Naive thymus-derived CD8-positive, alpha-beta T cell (primary cell): ENCODE data around the gene EEF1A2. TPM values are rescaled to one million over a fixed set of nuclear protein-coding genes. Genes with fewer than 3 reads are reported as not detected.

Experiments
- ATAC-seq, 2 donors: fragments of 150-1000 bp; cut with Tn5 transposase in 1 of 2; sonication (Bioruptor Pico), chemical (Tn5 transposase) in 1 of 2; 1 replicate in 1 of 2; 2 replicates in 1 of 2; pipeline ENCODE4 v1.10.0; 2021; ENCODE audit warnings: mild to moderate bottlenecking in 2 of 2, moderate library complexity in 2 of 2
- POLR2A ChIA-PET: fragments of 350-600 bp; sonication (Branson Sonifier 250); formaldehyde crosslinking; loops from one replicate; lab custom pipeline; 2021; ENCODE audit warnings: antibody characterized with exemption; lab: Charles Lee
- DNase-seq, 10 donors: peaks; one replicate each; pipeline versions ENCODE4 v3.0.0 to v3.0.0-alpha.2; 2020 to 2022
- H3K27ac Mint-ChIP-seq, 10 donors: one replicate each; pipeline ENCODE4 v1.8.0; 2020 to 2022; ENCODE audit warnings: mild to moderate bottlenecking in 10 of 10, mixed read lengths in 10 of 10, moderate library complexity in 4 of 10, inconsistent platforms in 1 of 10
- H3K27me3 Mint-ChIP-seq, 5 donors: one replicate each; pipeline ENCODE4 v1.8.0; 2021 to 2022; ENCODE audit warnings: mixed read lengths in 5 of 5
- H3K36me3 Mint-ChIP-seq, 3 donors: one replicate each; pipeline ENCODE4 v1.8.0; 2020 to 2022; ENCODE audit warnings: mixed read lengths in 3 of 3, mild to moderate bottlenecking in 2 of 3, inconsistent platforms in 1 of 3
- H3K4me1 Mint-ChIP-seq, 4 donors: one replicate each; pipeline ENCODE4 v1.8.0; 2021 to 2022; ENCODE audit warnings: mixed read lengths in 4 of 4
- H3K4me3 Mint-ChIP-seq, 10 donors: one replicate each; pipeline ENCODE4 v1.8.0; 2020 to 2022; ENCODE audit warnings: mild to moderate bottlenecking in 10 of 10, mixed read lengths in 10 of 10, moderate library complexity in 6 of 10, inconsistent platforms in 1 of 10
- H3K9me3 Mint-ChIP-seq, 9 donors: one replicate each; pipeline ENCODE4 v1.8.0; 2020 to 2022; ENCODE audit warnings: mixed read lengths in 9 of 9, mild to moderate bottlenecking in 3 of 9, inconsistent platforms in 1 of 9, moderate library complexity in 1 of 9
- polyA plus RNA-seq, 3 donors: library from polyadenylated mRNA; unstranded; fragments of 300-500 nt; fragmentation: Illumina TruSeq; gene quantifications; one replicate each; pipeline ENCODE4 v1.2.3, GENCODE V29; 2021
- total RNA-seq, 8 experiments: library from RNA in 2 of 8; stranded (reverse) in 2 of 8; gene quantifications; one replicate each; pipeline ENCODE4 v1.2.3 and lab custom pipeline; 2021 to 2026

Gene EEF1A2
- total and polyA plus RNA-seq, 5 experiments from 2014 or later, result 0.16 to 0.18 TPM; not detected in 3

DNA sequence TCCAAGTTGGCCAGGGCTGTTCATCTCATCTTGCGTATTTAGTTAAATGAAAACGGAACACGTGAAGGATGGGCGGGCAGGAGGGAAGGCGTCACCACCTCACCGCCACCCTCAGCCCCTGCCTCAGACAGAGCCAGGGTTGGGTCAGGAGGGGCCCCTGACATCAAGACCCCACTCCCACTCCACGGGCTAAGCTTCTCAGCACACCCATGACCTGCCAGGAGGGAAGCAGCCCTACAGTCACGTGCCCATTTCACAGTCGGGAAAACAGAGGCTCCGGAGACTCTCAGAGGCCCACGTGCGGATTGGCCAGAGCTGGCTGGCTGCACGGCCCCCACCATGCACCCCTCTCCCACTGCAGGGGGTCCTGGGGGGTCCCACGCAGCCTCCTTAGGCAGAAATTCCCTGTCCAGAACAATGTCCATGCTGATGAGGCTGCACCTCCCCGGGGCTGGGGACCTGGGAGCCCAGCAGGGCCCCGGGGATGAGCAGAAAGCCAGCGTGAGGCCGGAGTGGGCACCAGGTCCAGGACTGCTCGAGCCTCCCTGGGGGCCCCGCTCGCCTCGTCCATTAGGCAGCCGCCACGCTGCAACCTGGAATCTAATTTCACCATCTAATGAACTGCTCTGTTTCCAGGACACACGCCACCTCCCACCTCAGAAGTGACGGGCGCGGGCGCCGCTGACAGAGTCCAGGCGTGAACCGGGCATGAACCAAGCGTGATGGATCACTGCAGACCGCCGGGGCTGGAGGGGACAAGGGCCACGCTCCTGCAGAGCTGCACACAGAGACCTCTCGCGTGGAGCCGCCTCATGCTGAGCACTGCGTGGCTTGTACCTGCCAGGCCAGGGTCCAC, 42.2 kb downstream of the EEF1A2 start:
- Mint-ChIP-seq H3K9me3 (no peaks in the 10 kb centered on the region), H3K4me3 (peak overlapping the region in 1 of 10 donors; percentile 33)
- ATAC-seq, result no peak

DNA sequence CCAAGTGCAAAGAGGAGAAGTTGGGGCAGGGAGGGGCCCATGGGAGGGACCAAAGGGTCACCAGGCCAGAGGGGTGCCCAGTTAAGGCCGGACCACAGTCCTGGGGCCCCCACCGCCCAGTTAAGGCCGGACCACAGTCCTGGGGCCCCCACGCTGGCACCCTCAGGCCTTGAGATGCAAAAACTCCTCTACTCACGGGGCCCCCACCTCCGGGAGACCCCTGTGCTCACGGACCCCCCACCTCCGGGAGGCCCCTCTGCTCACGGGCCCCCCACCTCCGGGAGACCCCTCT, 43.4 kb downstream of the EEF1A2 start:
- Mint-ChIP-seq H3K36me3 (no peaks in the 10 kb centered on the region), H3K27ac (no peak overlapping the region), H3K27me3 (peaks cover 4 to 48% (median 18%) of the 10 kb centered on the region in 5 donors), H3K4me1 (peaks cover 3 to 21% (median 15%) of the 10 kb centered on the region in 4 donors), H3K9me3 (no peaks in the 10 kb centered on the region), H3K4me3 (no peak overlapping the region)
- DNase-seq (no peak), ATAC-seq (no peak)
- POLR2A ChIA-PET, result no interaction called here

More for the DNA sequence above, 42.2 kb downstream of the EEF1A2 start:
- H3K27me3 Mint-ChIP-seq, result peaks cover 7 to 58% (median 24%) of the 10 kb centered on the region in 5 donors
- peaks cover 3 to 21% (median 15%) of the 10 kb centered on the region in 4 donors for H3K4me1 Mint-ChIP-seq
- DNase-seq, result no peak
- H3K36me3 Mint-ChIP-seq, result no peaks in the 10 kb centered on the region
- POLR2A ChIA-PET, result no interaction called here
- H3K27ac Mint-ChIP-seq, result peak overlapping the region in 1 of 10 donors; percentile 56

DNA sequence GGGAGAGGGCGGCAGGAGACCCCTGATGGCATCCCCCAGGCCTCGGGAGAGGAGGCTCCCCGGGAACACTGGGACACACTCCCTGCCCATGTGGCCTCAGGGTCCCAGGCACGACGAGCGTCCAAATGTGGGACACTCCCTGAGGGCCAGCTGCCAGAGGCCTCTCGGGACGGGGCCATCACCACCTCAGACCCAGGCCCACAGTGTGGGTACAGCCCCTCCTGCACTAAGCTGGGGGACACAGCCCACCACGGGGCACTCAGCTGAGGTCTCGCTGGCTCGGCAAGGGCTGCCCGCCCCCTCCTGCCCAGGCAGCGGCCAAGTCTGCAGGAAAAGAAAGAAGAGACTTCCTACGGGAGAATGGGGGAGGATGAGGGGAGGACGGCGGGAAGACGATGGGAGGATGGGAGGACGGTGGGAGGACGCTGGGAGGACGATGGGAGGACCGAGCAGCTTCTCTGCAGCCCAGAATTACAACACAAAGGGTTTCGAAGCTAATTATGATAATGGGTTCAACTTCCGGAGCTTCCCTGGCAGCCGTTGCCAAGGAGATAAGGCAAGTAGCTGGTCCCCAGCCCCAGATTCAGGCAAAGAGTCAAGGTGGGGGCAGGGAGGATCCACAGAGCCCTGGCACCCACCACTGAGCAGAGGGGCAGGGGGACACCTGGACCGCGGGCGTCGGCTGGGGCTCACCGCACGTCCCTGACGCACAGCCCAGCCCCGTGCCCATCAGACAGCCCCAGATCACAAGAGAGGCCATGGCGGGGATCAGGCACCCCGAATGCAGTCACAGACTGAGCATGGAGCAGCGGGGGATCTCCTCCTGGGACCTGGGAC, 43.9 kb downstream of the EEF1A2 start:
- no peaks in the 10 kb centered on the region for H3K9me3 Mint-ChIP-seq
- H3K27ac Mint-ChIP-seq, result peak overlapping the region in 2 of 10 donors; percentile 9 to 49
- ATAC-seq (no peak), DNase-seq (no peak)
- H3K36me3 Mint-ChIP-seq, result no peaks in the 10 kb centered on the region
- peak overlapping the region in 1 of 10 donors; percentile 4 for H3K4me3 Mint-ChIP-seq
- H3K27me3 Mint-ChIP-seq, result peaks cover 4 to 44% (median 16%) of the 10 kb centered on the region in 5 donors
- peaks cover 3 to 21% (median 15%) of the 10 kb centered on the region in 4 donors for H3K4me1 Mint-ChIP-seq
- POLR2A ChIA-PET, result no interaction called here

DNA sequence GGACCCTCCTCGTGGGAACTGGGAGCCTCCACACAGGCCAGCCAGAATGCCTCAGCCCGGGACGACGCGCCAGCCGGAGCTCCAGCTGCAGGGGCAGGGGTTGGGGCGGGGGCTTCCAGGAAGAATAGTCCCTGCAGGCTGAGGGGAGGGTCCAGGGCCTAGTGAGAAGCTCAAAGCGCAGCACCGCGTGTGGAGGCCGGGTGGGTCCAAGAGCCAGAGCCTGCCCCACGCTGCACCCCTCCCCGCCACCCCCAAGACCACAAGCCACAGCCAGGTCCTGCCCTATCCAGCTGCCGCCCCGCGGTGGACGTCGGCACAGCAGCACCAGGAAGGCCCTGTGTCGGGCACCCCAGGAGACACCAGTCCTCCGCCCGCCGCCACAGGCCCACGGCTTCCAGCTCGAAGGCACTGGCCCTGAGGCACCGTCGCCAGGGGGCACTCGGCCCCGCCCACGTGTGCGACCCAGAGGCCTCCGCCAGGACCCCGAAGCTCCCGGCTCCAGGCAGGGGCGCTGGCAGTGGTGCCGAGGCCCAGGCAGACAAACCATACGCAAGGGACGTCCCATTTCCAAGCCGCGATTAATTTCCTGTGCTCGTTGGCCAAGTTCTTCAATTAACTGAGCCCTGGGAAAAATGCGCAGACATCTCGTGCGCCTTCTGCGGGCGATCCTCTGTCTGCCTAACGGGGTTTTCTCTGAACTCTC, 45.9 kb downstream of the EEF1A2 start:
- peaks cover 3 to 21% (median 15%) of the 10 kb centered on the region in 4 donors for H3K4me1 Mint-ChIP-seq
- H3K9me3 Mint-ChIP-seq, result no peaks in the 10 kb centered on the region
- peaks cover 3 to 43% (median 13%) of the 10 kb centered on the region in 5 donors for H3K27me3 Mint-ChIP-seq
- peak overlapping the region in 2 of 10 donors; percentile 39 to 43 for H3K4me3 Mint-ChIP-seq
- POLR2A ChIA-PET, result interaction anchor here (0.9 kb wide), 1 partner anchor 10 kb away, joined by 3 read pairs; no protein-coding TSS in a partner anchor
- DNase-seq, result peak in 1 of 10 donors; percentile 25
- H3K36me3 Mint-ChIP-seq, result no peaks in the 10 kb centered on the region
- peak; percentile 54 to 72 for ATAC-seq
- no peak overlapping the region for H3K27ac Mint-ChIP-seq

DNA sequence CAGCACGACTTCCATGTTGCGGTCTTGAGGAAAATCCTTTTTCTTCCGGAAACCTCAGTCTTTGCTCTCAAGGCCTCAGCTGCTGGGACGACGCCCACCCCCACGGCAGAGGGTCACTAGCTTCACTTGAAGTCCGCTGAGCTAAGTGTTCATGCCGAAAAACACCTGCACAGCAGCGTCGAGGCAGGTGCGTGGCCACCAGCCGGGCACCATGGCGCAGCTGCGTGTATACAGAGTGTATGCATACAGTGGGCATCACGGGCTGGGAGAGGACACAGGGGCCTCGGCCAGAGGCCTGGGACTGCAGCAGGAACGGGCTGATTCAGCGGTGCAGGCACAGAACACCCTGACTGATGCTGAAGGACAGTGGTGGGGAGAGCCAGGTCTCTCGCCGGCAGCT, 46.5 kb downstream of the EEF1A2 start:
- DNase-seq, result no peak
- H3K4me1 Mint-ChIP-seq, result peaks cover 3 to 17% (median 15%) of the 10 kb centered on the region in 4 donors
- H3K27me3 Mint-ChIP-seq, result peaks cover 5 to 49% (median 14%) of the 10 kb centered on the region in 5 donors
- H3K27ac Mint-ChIP-seq, result no peak overlapping the region
- H3K36me3 Mint-ChIP-seq, result no peaks in the 10 kb centered on the region
- POLR2A ChIA-PET, result interaction anchor here (0.9 kb wide), 1 partner anchor 11 kb away, joined by 3 read pairs; no protein-coding TSS in a partner anchor
- H3K4me3 Mint-ChIP-seq, result peak overlapping the region in 1 of 10 donors; percentile 54
- ATAC-seq, result no peak
- no peaks in the 10 kb centered on the region for H3K9me3 Mint-ChIP-seq

DNA sequence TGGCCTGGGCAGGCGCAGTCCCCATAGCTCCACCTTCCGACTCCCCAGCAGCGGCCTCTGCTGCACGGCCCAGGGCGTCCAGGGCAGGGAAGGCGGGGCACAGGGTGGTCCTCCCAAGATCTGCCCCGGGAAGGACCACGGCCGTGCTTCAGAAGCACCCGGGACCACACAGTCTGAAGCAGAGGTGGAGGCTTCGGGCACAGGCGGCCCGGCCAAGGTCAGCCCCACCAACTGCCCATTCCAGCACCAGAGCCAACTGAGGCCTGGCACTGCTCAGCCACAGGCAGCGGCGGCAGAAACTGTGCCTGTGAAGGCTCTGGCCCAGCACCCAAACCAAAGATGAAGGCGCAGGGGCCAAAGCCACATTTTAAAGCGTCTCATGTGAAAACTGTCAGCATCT, 47.1 kb downstream of the EEF1A2 start:
- POLR2A ChIA-PET, result interaction anchor here (0.9 kb wide), 1 partner anchor 11 kb away, joined by 3 read pairs; no protein-coding TSS in a partner anchor
- Mint-ChIP-seq H3K4me1 (peaks cover 3 to 18% (median 16%) of the 10 kb centered on the region in 4 donors), H3K9me3 (no peaks in the 10 kb centered on the region), H3K36me3 (no peaks in the 10 kb centered on the region), H3K27ac (no peak overlapping the region), H3K4me3 (no peak overlapping the region), H3K27me3 (peaks cover 6 to 50% (median 18%) of the 10 kb centered on the region in 5 donors)
- DNase-seq (no peak), ATAC-seq (no peak)

DNA sequence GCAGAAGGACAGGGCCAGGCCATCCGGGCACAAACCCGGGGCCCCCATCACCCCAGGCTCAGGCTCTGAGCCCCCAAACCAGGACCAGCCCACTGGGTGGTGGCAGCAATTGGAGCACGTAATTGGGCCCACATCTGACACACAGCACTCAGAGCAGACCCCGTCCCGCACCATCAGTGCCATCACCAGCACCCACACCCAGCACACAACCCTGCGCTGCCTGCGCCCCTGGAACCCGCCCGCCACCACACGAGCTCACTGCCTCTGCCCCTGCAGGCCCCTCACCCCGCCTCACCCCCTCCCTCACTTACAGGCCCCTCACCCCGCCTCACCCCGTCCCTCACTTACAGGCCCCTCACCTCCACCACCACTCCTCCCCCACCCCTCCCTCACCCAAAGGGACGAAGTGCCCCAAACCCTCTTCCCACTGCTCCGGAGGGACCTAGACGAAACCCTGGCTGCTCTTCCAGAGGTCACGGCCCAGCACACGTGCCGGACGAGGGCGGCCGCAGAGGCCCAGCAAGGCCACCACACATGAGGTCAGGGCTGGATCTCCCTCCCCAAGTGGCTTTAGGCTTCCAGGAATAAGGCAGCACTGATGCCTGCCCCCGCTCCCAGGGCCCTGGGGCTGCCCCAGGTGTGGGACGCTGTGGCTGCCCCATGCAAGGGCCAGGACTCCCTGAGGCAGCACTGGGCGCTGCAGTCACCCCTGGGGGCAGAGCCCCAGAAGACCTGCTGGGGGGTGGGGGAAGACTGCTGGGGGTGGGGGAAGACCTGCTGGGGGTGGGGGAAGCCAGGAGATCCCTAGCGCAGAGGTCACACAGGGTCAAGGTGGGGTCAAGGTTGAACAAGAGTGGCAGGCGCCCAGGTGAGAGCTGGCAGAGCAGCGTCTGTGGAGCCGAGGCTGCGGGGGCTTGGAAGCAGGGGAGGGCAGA, 48.8 kb downstream of the EEF1A2 start:
- H3K4me1 Mint-ChIP-seq, result peaks cover 3 to 17% (median 14%) of the 10 kb centered on the region in 4 donors
- ATAC-seq (no peak), DNase-seq (no peak)
- H3K9me3 Mint-ChIP-seq, result no peaks in the 10 kb centered on the region
- H3K27ac Mint-ChIP-seq, result peak overlapping the region in 1 of 10 donors; percentile 19
- POLR2A ChIA-PET, result no interaction called here
- peaks cover 6 to 41% (median 10%) of the 10 kb centered on the region in 5 donors for H3K27me3 Mint-ChIP-seq
- no peaks in the 10 kb centered on the region for H3K36me3 Mint-ChIP-seq
- no peak overlapping the region for H3K4me3 Mint-ChIP-seq

DNA sequence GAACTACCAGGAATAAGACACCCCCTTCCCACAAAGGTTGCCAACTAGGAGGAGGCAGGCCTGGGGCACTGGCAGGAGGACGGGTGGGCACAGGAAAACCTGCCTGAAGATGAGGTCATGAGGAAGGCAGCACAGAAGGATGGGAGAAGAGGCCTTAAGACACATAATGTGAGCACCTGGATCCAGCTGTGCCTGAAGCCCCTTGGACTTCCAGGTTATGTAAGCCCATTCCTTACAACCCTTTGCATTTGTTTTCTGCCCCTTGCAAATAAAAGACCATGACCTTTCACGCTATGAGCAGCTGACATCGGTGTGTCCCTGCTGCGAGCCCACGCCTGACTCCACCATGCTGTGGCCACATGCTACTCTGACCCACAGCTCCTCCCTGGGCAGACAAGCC, 49.9 kb downstream of the EEF1A2 start:
- H3K9me3 Mint-ChIP-seq, result no peaks in the 10 kb centered on the region
- ATAC-seq, result no peak
- no peak for DNase-seq
- no peak overlapping the region for H3K4me3 Mint-ChIP-seq
- H3K4me1 Mint-ChIP-seq, result peaks cover 0 to 8% (median 7%) of the 10 kb centered on the region in 4 donors
- H3K36me3 Mint-ChIP-seq, result no peaks in the 10 kb centered on the region
- no peak overlapping the region for H3K27ac Mint-ChIP-seq
- H3K27me3 Mint-ChIP-seq, result peaks cover 3 to 31% (median 6%) of the 10 kb centered on the region in 5 donors
- POLR2A ChIA-PET, result no interaction called here

DNA sequence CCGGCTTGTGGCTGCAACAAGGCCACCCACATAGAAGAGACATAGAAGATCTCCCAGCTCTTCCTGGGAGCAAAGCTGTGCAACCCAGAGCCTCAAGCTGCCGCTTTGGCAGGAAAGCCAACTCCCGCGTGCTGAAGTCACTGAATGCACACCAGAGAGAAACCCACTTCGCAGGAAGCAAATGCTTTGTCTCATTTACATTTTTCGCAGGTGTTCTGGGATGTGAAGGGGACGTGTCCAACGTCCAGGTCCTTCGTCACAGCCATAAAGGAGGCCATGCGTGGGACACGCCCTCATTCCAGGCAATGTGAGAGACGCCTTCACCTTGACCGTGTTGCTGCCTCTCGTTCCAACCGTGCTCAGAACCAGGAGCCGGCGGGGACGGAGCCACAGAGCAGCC, 50.9 kb downstream of the EEF1A2 start:
- no peak overlapping the region for H3K4me3 Mint-ChIP-seq
- no peaks in the 10 kb centered on the region for H3K36me3 Mint-ChIP-seq
- H3K27ac Mint-ChIP-seq, result peak overlapping the region in 2 of 10 donors; percentile 15 to 31
- H3K4me1 Mint-ChIP-seq, result peaks cover 0 to 5% (median under 1%) of the 10 kb centered on the region in 4 donors
- peaks cover 0 to 6% (median 0%) of the 10 kb centered on the region in 9 donors for H3K9me3 Mint-ChIP-seq
- POLR2A ChIA-PET, result no interaction called here
- ATAC-seq (no peak), DNase-seq (no peak)
- H3K27me3 Mint-ChIP-seq, result peaks cover 3 to 23% (median 6%) of the 10 kb centered on the region in 5 donors

DNA sequence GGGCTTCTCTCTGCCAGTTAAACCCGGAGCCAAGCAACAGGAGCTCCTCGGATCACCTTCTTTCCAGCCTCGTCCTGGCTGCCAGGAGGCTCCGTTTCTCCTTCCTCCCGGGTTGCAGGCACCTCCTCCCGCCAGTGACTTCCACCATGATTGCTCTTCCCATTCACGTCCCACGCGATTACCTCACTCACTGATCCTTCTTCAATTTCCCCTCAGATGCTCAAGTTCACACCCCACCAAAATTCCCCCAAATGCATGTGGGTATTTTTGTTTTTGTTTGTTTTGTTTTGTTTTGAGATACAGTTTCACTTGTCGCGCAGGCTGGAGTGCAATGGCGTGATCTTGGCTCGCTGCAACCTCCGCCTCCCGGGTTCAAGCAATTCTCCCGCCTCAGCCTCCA, 51.6 kb downstream of the EEF1A2 start:
- H3K4me1 Mint-ChIP-seq, result peaks cover under 1 to 6% (median 3%) of the 10 kb centered on the region in 4 donors
- POLR2A ChIA-PET, result no interaction called here
- H3K36me3 Mint-ChIP-seq, result no peaks in the 10 kb centered on the region
- ATAC-seq (no peak), DNase-seq (no peak)
- H3K27ac Mint-ChIP-seq, result peak overlapping the region in 2 of 10 donors; percentile 38 to 66
- peaks cover 3 to 22% (median 6%) of the 10 kb centered on the region in 5 donors for H3K27me3 Mint-ChIP-seq
- H3K9me3 Mint-ChIP-seq, result peaks cover 0 to 13% (median 0%) of the 10 kb centered on the region in 9 donors
- H3K4me3 Mint-ChIP-seq, result no peak overlapping the region
